ENCODE data around the gene JDP2. TPM values are rescaled to one million over a fixed set of nuclear protein-coding genes. Genes with fewer than 3 reads are reported as not detected.

The JDP2 gene
- total RNA-seq, 1 experiment from 2014 or later = 5.9 TPM

DNA sequence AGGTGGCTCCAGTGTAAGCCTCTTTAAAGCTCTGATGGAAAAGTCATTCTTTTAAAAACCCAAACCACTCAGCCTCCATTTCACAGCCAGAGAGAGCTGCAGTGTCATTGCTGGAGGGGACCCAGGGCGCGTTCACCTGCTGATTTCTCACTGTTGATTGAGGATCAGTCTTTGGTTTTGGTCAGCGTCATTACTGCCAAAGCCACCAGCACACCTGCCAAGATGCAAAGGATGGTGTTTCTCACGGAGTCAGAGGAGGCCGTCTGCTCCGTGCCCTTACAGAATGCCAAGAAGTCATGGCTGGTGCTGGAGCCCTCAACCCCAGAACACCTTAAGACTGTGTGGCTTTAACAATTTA is 61.6 kb downstream of the JDP2 start:
- DNase-seq (ENCODE audit: low spot score) = no peak
- intact Hi-C loops (cut with micrococcal nuclease; ENCODE audit: unreplicated experiment) = loop anchor here (2.0 kb wide), 1 partner anchor 357 kb away; no protein-coding TSS in a partner anchor
- TF ChIP-seq, protein P1, sequence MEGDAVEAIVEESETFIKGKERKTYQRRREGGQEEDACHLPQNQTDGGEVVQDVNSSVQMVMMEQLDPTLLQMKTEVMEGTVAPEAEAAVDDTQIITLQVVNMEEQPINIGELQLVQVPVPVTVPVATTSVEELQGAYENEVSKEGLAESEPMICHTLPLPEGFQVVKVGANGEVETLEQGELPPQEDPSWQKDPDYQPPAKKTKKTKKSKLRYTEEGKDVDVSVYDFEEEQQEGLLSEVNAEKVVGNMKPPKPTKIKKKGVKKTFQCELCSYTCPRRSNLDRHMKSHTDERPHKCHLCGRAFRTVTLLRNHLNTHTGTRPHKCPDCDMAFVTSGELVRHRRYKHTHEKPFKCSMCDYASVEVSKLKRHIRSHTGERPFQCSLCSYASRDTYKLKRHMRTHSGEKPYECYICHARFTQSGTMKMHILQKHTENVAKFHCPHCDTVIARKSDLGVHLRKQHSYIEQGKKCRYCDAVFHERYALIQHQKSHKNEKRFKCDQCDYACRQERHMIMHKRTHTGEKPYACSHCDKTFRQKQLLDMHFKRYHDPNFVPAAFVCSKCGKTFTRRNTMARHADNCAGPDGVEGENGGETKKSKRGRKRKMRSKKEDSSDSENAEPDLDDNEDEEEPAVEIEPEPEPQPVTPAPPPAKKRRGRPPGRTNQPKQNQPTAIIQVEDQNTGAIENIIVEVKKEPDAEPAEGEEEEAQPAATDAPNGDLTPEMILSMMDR (conservative IDR thresholded peaks at IDR 0.05; ENCODE audit: low read depth, low read length) = no peak
- TF ChIP-seq EZH2 (IDR thresholded peaks at IDR 0.05; ENCODE audit: borderline replicate concordance, low read depth, low read length, poor library complexity, severe bottlenecking) = no peak
- CTCF ChIA-PET = interaction anchor here (1.0 to 1.6 kb wide), 4 partner anchors 9 to 184 kb away, joined by 3 to 17 read pairs (median 4); no protein-coding TSS in a partner anchor
- no peaks in the 10 kb centered on the region for H3K9me3 ChIP-seq (ENCODE audit: low read depth, low read length, poor library complexity, severe bottlenecking)
- H3K36me3 ChIP-seq (ENCODE audit: insufficient read depth, low read length, poor library complexity, severe bottlenecking) = no peaks in the 10 kb centered on the region
- POLR2A ChIA-PET (ENCODE audit: low non-redundant PET) = no interaction called here
- peaks cover 5% of the 10 kb centered on the region for H3K4me1 ChIP-seq (ENCODE audit: insufficient read depth, low read length, poor library complexity, severe bottlenecking)
- no peak overlapping the region for H3K27ac ChIP-seq (ENCODE audit: low read depth, low read length, poor library complexity, severe bottlenecking)
- no peak overlapping the region for H3K4me3 ChIP-seq (ENCODE audit: low read depth, low read length, poor library complexity, severe bottlenecking)
- no peaks in the 10 kb centered on the region for H3K27me3 ChIP-seq (replicated peaks; ENCODE audit: insufficient read depth, low read depth, low read length, poor library complexity)
- BruUV-seq (replicated peaks) = no TSS peak

DNA sequence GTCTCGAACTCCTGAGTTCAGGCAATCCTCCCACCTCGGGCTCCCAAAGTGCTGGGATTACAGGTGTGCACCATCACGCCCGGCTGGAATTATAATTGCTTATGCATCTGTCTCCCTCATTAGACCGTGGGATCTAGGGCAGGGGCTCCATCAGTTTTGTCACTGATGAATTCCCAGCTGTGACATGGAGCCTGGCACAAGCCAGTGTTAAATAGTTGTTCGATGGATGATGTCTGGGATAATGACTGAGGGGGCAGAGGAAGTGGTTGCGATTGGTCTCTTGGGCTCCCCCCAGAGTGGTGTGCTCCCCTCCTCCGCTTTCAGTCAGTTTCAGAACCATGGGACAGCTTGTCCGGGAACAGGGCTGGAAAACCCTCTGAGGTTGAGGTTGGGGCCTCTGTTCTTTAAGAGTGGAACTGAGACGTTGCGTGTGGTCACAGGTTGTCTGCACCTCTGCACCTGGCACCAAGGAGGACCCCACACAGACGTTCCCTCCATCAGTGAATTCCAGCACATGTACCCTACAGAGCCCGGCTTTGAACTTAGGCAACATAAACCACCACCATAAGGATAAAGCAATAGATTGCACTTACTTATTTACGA is 63.7 kb downstream of the JDP2 start:
- BruUV-seq (replicated peaks) = no TSS peak
- intact Hi-C loops (cut with micrococcal nuclease; ENCODE audit: unreplicated experiment) = no loop called here
- POLR2A ChIA-PET (ENCODE audit: low non-redundant PET) = no interaction called here
- Histone ChIP-seq H3K4me3 (ENCODE audit: low read depth, low read length, poor library complexity, severe bottlenecking) (no peak overlapping the region), H3K36me3 (ENCODE audit: insufficient read depth, low read length, poor library complexity, severe bottlenecking) (no peaks in the 10 kb centered on the region), H3K4me1 (ENCODE audit: insufficient read depth, low read length, poor library complexity, severe bottlenecking) (peaks cover 5% of the 10 kb centered on the region), H3K27ac (ENCODE audit: low read depth, low read length, poor library complexity, severe bottlenecking) (no peak overlapping the region), H3K27me3 (replicated peaks; ENCODE audit: insufficient read depth, low read depth, low read length, poor library complexity) (no peaks in the 10 kb centered on the region), H3K9me3 (ENCODE audit: low read depth, low read length, poor library complexity, severe bottlenecking) (no peaks in the 10 kb centered on the region)
- TF ChIP-seq, protein P1 (conservative IDR thresholded peaks at IDR 0.05; ENCODE audit: low read depth, low read length) = no peak
- TF ChIP-seq EZH2 (IDR thresholded peaks at IDR 0.05; ENCODE audit: borderline replicate concordance, low read depth, low read length, poor library complexity, severe bottlenecking) = no peak
- CTCF ChIA-PET = no interaction called here
- no peak for DNase-seq (ENCODE audit: low spot score)

DNA sequence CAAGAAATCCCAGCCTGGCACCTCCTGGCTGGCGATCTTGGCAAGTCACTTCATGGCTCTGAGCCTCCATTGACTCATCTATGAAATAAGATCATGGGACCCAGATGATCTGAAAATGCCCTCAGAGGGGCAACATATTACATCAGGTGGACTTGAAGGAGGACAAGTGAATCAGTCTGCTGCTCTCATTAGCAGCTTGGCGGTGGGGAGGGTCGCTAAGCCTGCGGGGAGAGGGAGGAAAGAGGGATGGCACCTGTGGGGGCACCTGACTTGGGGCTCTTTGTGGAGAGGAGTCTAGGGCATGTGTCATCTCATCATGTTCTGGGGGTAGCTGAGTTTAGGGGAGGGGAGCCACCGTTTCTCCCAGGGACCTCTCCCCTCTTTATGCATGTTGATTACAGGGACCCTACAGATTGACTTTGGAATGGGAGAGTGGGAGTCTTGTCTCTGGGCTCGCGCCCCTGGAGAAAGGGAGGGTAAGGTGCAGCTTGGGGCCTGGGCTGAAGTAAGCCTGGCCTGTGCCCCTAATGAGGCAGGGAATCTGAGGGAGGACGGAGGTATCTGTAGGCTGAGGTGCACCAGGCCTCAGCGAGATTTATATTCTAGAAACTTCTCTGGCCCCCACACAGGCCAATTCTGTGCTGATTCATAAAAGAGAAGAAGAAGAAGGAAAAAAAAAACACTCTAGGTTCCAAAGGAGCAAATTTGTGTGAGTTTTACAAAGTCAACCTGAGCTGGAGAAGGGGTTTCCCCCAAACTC is 65.2 kb downstream of the JDP2 start:
- peaks cover 5% of the 10 kb centered on the region for H3K4me1 ChIP-seq (ENCODE audit: insufficient read depth, low read length, poor library complexity, severe bottlenecking)
- intact Hi-C loops (cut with micrococcal nuclease; ENCODE audit: unreplicated experiment) = no loop called here
- CTCF ChIA-PET = no interaction called here
- H3K27me3 ChIP-seq (replicated peaks; ENCODE audit: insufficient read depth, low read depth, low read length, poor library complexity) = no peaks in the 10 kb centered on the region
- no peaks in the 10 kb centered on the region for H3K36me3 ChIP-seq (ENCODE audit: insufficient read depth, low read length, poor library complexity, severe bottlenecking)
- BruUV-seq (replicated peaks) = no TSS peak
- DNase-seq (ENCODE audit: low spot score) = no peak
- no peaks in the 10 kb centered on the region for H3K9me3 ChIP-seq (ENCODE audit: low read depth, low read length, poor library complexity, severe bottlenecking)
- POLR2A ChIA-PET (ENCODE audit: low non-redundant PET) = no interaction called here
- H3K4me3 ChIP-seq (ENCODE audit: low read depth, low read length, poor library complexity, severe bottlenecking) = no peak overlapping the region
- H3K27ac ChIP-seq (ENCODE audit: low read depth, low read length, poor library complexity, severe bottlenecking) = no peak overlapping the region
- TF ChIP-seq, protein P1 (conservative IDR thresholded peaks at IDR 0.05; ENCODE audit: low read depth, low read length) = no peak
- TF ChIP-seq EZH2 (IDR thresholded peaks at IDR 0.05; ENCODE audit: borderline replicate concordance, low read depth, low read length, poor library complexity, severe bottlenecking) = no peak
